HEK293 (cell line): ENCODE measurements around the gene MED20.

ENCODE experiments used
- CTCF ChIA-PET: fragments of 350-600 bp; formaldehyde crosslinking; extraction: SDS; loops from one replicate; lab custom pipeline; 2021; ENCODE audit warnings: antibody characterized with exemption; lab: Yijun Ruan, JAX
- POLR2A ChIA-PET: fragments of 300-600 bp; formaldehyde crosslinking; extraction: SDS; loops from one replicate; lab custom pipeline; 2020; ENCODE audit warnings: antibody characterized with exemption, inconsistent platforms; lab: Yijun Ruan, JAX
- H3K27ac ChIP-seq: fragments of 200-500 bp; sonication (Bioruptor generic); 2 replicates; pipeline ENCODE4 v1.5.1; 2014; ENCODE audit warnings: low read depth, low read length, control low read depth, inconsistent platforms; ENCODE audit errors: extremely low read depth
- H3K36me3 ChIP-seq, 2 experiments: fragments of 200-500 bp in 1 of 2; sonication (Bioruptor generic) in 1 of 2; 1 replicate in 1 of 2; 2 replicates in 1 of 2; pipeline ENCODE4 v1.5.1; 2014 to 2017; ENCODE audit warnings: inconsistent platforms in 2 of 2, low read length in 2 of 2; ENCODE audit not compliant: control insufficient read depth in 2 of 2, insufficient read depth in 1 of 2
- H3K4me1 ChIP-seq: fragments of 200-500 bp; sonication (Bioruptor generic); 2 replicates; pipeline ENCODE4 v1.5.1; 2014; ENCODE audit warnings: mild to moderate bottlenecking, low read length, inconsistent platforms; ENCODE audit not compliant: control insufficient read depth, insufficient read depth
- H3K4me3 ChIP-seq: 2 replicates; pipeline ENCODE4 v1.5.1; 2011; ENCODE audit warnings: low read depth, mild to moderate bottlenecking, control low read depth, low read length, moderate library complexity
- H3K9me3 ChIP-seq: fragments of 200-500 bp; sonication (Bioruptor generic); 2 replicates; pipeline ENCODE4 v1.5.1; 2014; ENCODE audit warnings: low read depth, low read length, inconsistent platforms; ENCODE audit not compliant: control insufficient read depth, insufficient read depth
- FEZF1 ChIP-seq: fragments of 450-650 bp; formaldehyde crosslinking; IDR thresholded peaks from 2 replicates; pipeline ENCODE4 v1.5.1; 2016; ENCODE audit warnings: missing biosample characterization, missing genetic modification characterization
- GLIS2 ChIP-seq: fragments of 450-650 bp; formaldehyde crosslinking; IDR thresholded peaks from 2 replicates; pipeline ENCODE4 v1.5.1; 2016; ENCODE audit warnings: missing biosample characterization, missing genetic modification characterization
- PRDM2 ChIP-seq: fragments of 450-650 bp; formaldehyde crosslinking; IDR thresholded peaks from 2 replicates; pipeline ENCODE4 v1.5.1; 2016; ENCODE audit warnings: missing biosample characterization, missing genetic modification characterization, borderline replicate concordance
- RBAK ChIP-seq: fragments of 450-650 bp; formaldehyde crosslinking; IDR thresholded peaks from 2 replicates; pipeline ENCODE4 v1.5.1; 2016; ENCODE audit warnings: missing biosample characterization, missing genetic modification characterization
- SCRT1 ChIP-seq: fragments of 450-650 bp; formaldehyde crosslinking; IDR thresholded peaks from 2 replicates; pipeline ENCODE4 v1.5.1; 2016; ENCODE audit warnings: missing biosample characterization, missing genetic modification characterization, borderline replicate concordance
- SCRT2 ChIP-seq: fragments of 450-650 bp; formaldehyde crosslinking; IDR thresholded peaks from 2 replicates; pipeline ENCODE4 v1.5.1; 2016; ENCODE audit warnings: missing biosample characterization, missing genetic modification characterization
- TCF7L2 ChIP-seq: IDR thresholded peaks from 2 replicates; pipeline ENCODE4 v1.6.1; 2011; ENCODE audit warnings: low read depth, mild to moderate bottlenecking, inconsistent platforms, low read length, moderate library complexity, borderline replicate concordance
- ZEB2 ChIP-seq: fragments of 450-650 bp; formaldehyde crosslinking; IDR thresholded peaks from 2 replicates; pipeline ENCODE4 v1.5.1; 2016; ENCODE audit warnings: missing biosample characterization, missing genetic modification characterization
- ZFP41 ChIP-seq: fragments of 450-650 bp; formaldehyde crosslinking; IDR thresholded peaks from 2 replicates; pipeline ENCODE4 v1.5.1; 2016; ENCODE audit warnings: missing biosample characterization, missing genetic modification characterization, borderline replicate concordance
- ZNF121 ChIP-seq: fragments of 450-650 bp; formaldehyde crosslinking; IDR thresholded peaks from 2 replicates; pipeline ENCODE4 v1.5.1; 2016; ENCODE audit warnings: missing biosample characterization, missing genetic modification characterization
- ZNF140 ChIP-seq: fragments of 450-650 bp; formaldehyde crosslinking; IDR thresholded peaks from 2 replicates; pipeline ENCODE4 v1.5.1; 2016; ENCODE audit warnings: missing biosample characterization, missing genetic modification characterization
- ZNF157 ChIP-seq: fragments of 450-650 bp; formaldehyde crosslinking; IDR thresholded peaks from 2 replicates; pipeline ENCODE4 v1.5.1; 2016; ENCODE audit warnings: missing biosample characterization, missing genetic modification characterization
- ZNF184 ChIP-seq: fragments of 450-650 bp; IDR thresholded peaks from 2 replicates; pipeline ENCODE4 v1.5.1; 2018; ENCODE audit warnings: missing biosample characterization, mild to moderate bottlenecking, missing genetic modification characterization
- ZNF202 ChIP-seq: fragments of 450-650 bp; formaldehyde crosslinking; IDR thresholded peaks from 2 replicates; pipeline ENCODE4 v1.5.1; 2016; ENCODE audit warnings: missing biosample characterization, missing genetic modification characterization, borderline replicate concordance
- ZNF223 ChIP-seq: fragments of 450-650 bp; formaldehyde crosslinking; IDR thresholded peaks from 2 replicates; pipeline ENCODE4 v1.5.1; 2016; ENCODE audit warnings: missing biosample characterization, missing genetic modification characterization
- ZNF23 ChIP-seq: fragments of 450-650 bp; formaldehyde crosslinking; IDR thresholded peaks from 2 replicates; pipeline ENCODE4 v1.5.1; 2016; ENCODE audit warnings: missing biosample characterization, missing genetic modification characterization, borderline replicate concordance
- ZNF311 ChIP-seq: fragments of 450-650 bp; formaldehyde crosslinking; IDR thresholded peaks from 2 replicates; pipeline ENCODE4 v1.5.1; 2017; ENCODE audit warnings: missing biosample characterization, missing genetic modification characterization, borderline replicate concordance
- ZNF544 ChIP-seq: fragments of 450-650 bp; formaldehyde crosslinking; IDR thresholded peaks from 2 replicates; pipeline ENCODE4 v1.5.0; 2017; ENCODE audit warnings: missing biosample characterization, missing genetic modification characterization
- ZNF654 ChIP-seq: fragments of 450-650 bp; formaldehyde crosslinking; IDR thresholded peaks from 2 replicates; pipeline ENCODE4 v1.5.1; 2016; ENCODE audit warnings: low read depth, missing biosample characterization, missing genetic modification characterization
- ZNF768 ChIP-seq: fragments of 450-650 bp; formaldehyde crosslinking; IDR thresholded peaks from 2 replicates; pipeline ENCODE4 v1.5.1; 2018; ENCODE audit warnings: missing biosample characterization, mild to moderate bottlenecking, missing genetic modification characterization
- ZSCAN16 ChIP-seq: fragments of 450-650 bp; formaldehyde crosslinking; IDR thresholded peaks from 2 replicates; pipeline ENCODE4 v1.5.1; 2016; ENCODE audit warnings: missing biosample characterization, missing genetic modification characterization
- TF ChIP-seq, protein P1 (sequence below): fragments of 450-650 bp; formaldehyde crosslinking; IDR thresholded peaks from 2 replicates; pipeline ENCODE4; 2016; ENCODE audit warnings: missing biosample characterization, missing genetic modification characterization
- TF ChIP-seq, protein P2 (sequence below): fragments of 450-650 bp; formaldehyde crosslinking; IDR thresholded peaks from 2 replicates; pipeline ENCODE4 v1.5.1; 2016; ENCODE audit warnings: missing biosample characterization, missing genetic modification characterization
- TF ChIP-seq, protein P3 (sequence below): fragments of 450-650 bp; formaldehyde crosslinking; IDR thresholded peaks from 2 replicates; pipeline ENCODE4 v1.5.1; 2016; ENCODE audit warnings: missing biosample characterization, missing genetic modification characterization
- TF ChIP-seq, protein P4 (sequence below): fragments of 450-650 bp; formaldehyde crosslinking; IDR thresholded peaks from 2 replicates; pipeline ENCODE4 v1.5.1; 2016; ENCODE audit warnings: missing biosample characterization, missing genetic modification characterization

MED20 gene

GRCh38 chr6:41920921-41921711, at the start of gene MED20, which contains the start of gene BYSL:
Gene MED20 (minus strand): TSS chr6:41921139. CDS start chr6:41921018, 121 bp downstream.
Gene BYSL (plus strand): TSS chr6:41921499. CDS start chr6:41921563, 64 bp downstream.
- ChIA-PET CTCF (interaction anchor here (0.6 to 11.2 kb wide), 68 partner anchors 8 to 1458 kb away, joined by 3 to 160 read pairs (median 4); partner anchors contain the start of genes CCND3, TAF8, TFEB and TOMM6), POLR2A (interaction anchor here (0.9 to 2.5 kb wide), 22 partner anchors 9 to 1063 kb away, joined by 3 to 34 read pairs (median 5); partner anchors contain the start of genes CCND3, PPP2R5D, RPL7L1 and TAF8)
- Histone ChIP-seq H3K27ac (peak within 1 kb of the TSS; percentile 80), H3K9me3 (no peaks in the 10 kb centered on the region), H3K36me3 (peaks cover 30 to 42% of the 10 kb centered on the region in 2 experiments; a peak in 2 of 3 replicates), H3K4me1 (peaks cover 9% of the 10 kb centered on the region), H3K4me3 (peak within 1 kb of the TSS; percentile 88)
- no peak for TF ChIP-seq ZNF223 (tag by site-specific recombination)
- TF ChIP-seq ZNF311, result no peak
- TF ChIP-seq ZEB2 (tag by site-specific recombination), result peak; percentile 66; the same call in 1 of the 2 replicates
- no peak for TF ChIP-seq TCF7L2
- no peak for TF ChIP-seq ZNF140 (tag by site-specific recombination)
- TF ChIP-seq ZNF23, result no peak
- peak; percentile 35 for TF ChIP-seq ZNF654
- TF ChIP-seq ZNF768, result no peak
- TF ChIP-seq, protein P1, sequence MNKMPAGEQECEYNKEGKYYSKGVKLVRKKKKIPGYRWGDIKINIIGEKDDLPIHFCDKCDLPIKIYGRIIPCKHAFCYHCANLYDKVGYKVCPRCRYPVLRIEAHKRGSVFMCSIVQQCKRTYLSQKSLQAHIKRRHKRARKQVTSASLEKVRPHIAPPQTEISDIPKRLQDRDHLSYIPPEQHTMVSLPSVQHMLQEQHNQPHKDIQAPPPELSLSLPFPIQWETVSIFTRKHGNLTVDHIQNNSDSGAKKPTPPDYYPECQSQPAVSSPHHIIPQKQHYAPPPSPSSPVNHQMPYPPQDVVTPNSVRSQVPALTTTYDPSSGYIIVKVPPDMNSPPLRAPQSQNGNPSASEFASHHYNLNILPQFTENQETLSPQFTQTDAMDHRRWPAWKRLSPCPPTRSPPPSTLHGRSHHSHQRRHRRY (tag by site-specific recombination), result no peak
- TF ChIP-seq SCRT2 (tag by site-specific recombination), result no peak
- peak; percentile 64 for TF ChIP-seq GLIS2 (tag by site-specific recombination)
- no peak for TF ChIP-seq SCRT1 (tag by site-specific recombination)
- no peak for TF ChIP-seq ZNF202
- TF ChIP-seq FEZF1, result no peak
- no peak for TF ChIP-seq ZNF184 (tag by site-specific recombination)
- TF ChIP-seq PRDM2 (tag by site-specific recombination), result no peak
- TF ChIP-seq ZNF157 (tag by site-specific recombination), result no peak
- TF ChIP-seq, protein P2, sequence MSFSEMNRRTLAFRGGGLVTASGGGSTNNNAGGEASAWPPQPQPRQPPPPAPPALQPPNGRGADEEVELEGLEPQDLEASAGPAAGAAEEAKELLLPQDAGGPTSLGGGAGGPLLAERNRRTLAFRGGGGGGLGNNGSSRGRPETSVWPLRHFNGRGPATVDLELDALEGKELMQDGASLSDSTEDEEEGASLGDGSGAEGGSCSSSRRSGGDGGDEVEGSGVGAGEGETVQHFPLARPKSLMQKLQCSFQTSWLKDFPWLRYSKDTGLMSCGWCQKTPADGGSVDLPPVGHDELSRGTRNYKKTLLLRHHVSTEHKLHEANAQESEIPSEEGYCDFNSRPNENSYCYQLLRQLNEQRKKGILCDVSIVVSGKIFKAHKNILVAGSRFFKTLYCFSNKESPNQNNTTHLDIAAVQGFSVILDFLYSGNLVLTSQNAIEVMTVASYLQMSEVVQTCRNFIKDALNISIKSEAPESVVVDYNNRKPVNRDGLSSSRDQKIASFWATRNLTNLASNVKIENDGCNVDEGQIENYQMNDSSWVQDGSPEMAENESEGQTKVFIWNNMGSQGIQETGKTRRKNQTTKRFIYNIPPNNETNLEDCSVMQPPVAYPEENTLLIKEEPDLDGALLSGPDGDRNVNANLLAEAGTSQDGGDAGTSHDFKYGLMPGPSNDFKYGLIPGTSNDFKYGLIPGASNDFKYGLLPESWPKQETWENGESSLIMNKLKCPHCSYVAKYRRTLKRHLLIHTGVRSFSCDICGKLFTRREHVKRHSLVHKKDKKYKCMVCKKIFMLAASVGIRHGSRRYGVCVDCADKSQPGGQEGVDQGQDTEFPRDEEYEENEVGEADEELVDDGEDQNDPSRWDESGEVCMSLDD (tag by site-specific recombination), result peak; percentile 66
- TF ChIP-seq ZNF544 (tag by site-specific recombination), result no peak
- no peak for TF ChIP-seq RBAK (tag by site-specific recombination)
- TF ChIP-seq, protein P3, sequence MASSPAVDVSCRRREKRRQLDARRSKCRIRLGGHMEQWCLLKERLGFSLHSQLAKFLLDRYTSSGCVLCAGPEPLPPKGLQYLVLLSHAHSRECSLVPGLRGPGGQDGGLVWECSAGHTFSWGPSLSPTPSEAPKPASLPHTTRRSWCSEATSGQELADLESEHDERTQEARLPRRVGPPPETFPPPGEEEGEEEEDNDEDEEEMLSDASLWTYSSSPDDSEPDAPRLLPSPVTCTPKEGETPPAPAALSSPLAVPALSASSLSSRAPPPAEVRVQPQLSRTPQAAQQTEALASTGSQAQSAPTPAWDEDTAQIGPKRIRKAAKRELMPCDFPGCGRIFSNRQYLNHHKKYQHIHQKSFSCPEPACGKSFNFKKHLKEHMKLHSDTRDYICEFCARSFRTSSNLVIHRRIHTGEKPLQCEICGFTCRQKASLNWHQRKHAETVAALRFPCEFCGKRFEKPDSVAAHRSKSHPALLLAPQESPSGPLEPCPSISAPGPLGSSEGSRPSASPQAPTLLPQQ, result peak; percentile 75
- TF ChIP-seq ZNF121 (tag by site-specific recombination), result no peak
- TF ChIP-seq ZFP41, result no peak
- no peak for TF ChIP-seq ZSCAN16 (tag by site-specific recombination)
- TF ChIP-seq, protein P4, sequence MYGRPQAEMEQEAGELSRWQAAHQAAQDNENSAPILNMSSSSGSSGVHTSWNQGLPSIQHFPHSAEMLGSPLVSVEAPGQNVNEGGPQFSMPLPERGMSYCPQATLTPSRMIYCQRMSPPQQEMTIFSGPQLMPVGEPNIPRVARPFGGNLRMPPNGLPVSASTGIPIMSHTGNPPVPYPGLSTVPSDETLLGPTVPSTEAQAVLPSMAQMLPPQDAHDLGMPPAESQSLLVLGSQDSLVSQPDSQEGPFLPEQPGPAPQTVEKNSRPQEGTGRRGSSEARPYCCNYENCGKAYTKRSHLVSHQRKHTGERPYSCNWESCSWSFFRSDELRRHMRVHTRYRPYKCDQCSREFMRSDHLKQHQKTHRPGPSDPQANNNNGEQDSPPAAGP (tag by site-specific recombination), result peak; percentile 78
